ENCODE data around the gene KRT78.

DNA sequence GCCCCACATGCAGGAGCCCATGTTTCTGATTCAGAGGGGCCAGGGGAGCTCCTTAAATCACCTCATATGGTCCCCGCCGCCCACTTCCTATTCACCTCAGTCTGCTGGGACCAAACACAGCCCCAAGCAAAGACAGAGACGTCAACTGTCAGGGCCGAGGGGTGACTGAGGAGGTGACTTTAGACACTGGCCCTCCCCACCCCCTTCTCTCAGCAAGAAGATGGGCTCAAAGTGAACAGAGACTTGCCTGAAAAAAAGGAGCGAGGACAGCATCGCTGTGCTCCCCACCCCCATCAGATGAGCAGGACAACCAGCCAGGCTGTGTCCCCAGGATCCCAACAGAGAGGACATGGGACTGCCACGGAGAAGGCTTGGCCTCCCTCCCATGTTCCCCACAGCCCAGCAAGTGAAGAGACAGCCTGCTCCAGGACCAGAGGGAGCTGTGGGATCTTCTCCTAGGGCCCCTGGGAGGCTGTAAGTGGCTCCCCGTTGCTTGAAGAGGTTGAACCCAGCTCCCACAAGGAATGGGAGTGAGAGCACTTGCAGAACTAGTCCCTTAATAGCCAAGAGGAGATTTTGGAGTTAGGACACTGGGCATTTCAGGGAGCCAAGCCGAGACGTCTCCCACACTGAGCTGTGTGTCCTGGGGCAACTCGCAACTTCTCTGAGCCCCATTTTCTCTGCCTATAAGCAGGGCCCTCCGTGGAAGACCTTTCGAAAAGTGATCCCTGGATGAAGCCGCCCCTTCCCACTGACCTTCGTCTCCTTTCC, 13.3 kb downstream of the KRT78 start:
- TF ChIP-seq SUZ12 (IDR thresholded peaks at IDR 0.05): no peak
- TF ChIP-seq FOXA1 (IDR thresholded peaks at IDR 0.05): no peak
- TF ChIP-seq CTBP1 (IDR thresholded peaks at IDR 0.05; ENCODE audit: borderline replicate concordance): no peak
- no peak for TF ChIP-seq NFRKB (IDR thresholded peaks at IDR 0.05)
- TF ChIP-seq FOXM1 (IDR thresholded peaks at IDR 0.05; ENCODE audit: borderline replicate concordance): no peak
- TF ChIP-seq HDGF (IDR thresholded peaks at IDR 0.05; ENCODE audit: borderline replicate concordance): no peak
- TF ChIP-seq SP1 (IDR thresholded peaks at IDR 0.05): no peak
- no peak for TF ChIP-seq ZNF384 (IDR thresholded peaks at IDR 0.05)
